HepG2 (cell line): ENCODE results near the gene RABGAP1L. TPM values are rescaled to one million over a fixed set of nuclear protein-coding genes. Genes with fewer than 3 reads are reported as not detected.

Experiments
- ATAC-seq: fragments of 200-7000 bp; cut with Tn5 transposase; 3 replicates; pipeline ENCODE4 v1.9.1; 2020; ENCODE audit warnings: mild to moderate bottlenecking, moderate library complexity
- BruUV-seq: library from RNA; stranded (reverse); fragments of 400-500 nt; replicated peaks from 2 replicates; lab custom pipeline; 2021; lab: Mats Ljungman, UMichigan
- CTCF ChIA-PET: fragments of 300-600 bp; formaldehyde crosslinking; extraction: SDS; loops from one replicate; lab custom pipeline; 2021; ENCODE audit warnings: low total read pairs, inconsistent platforms, low intra/inter-chr PET ratio; lab: Yijun Ruan, JAX
- POLR2A ChIA-PET: fragments of 350-600 bp; sonication (Branson Sonifier 250); formaldehyde crosslinking; loops from one replicate; lab custom pipeline; 2020; ENCODE audit warnings: antibody characterized with exemption, inconsistent platforms; lab: Yijun Ruan, JAX
- DNase-seq: peaks from one replicate; pipeline ENCODE4 v3.0.0-alpha.2; 2015; ENCODE audit warnings: low spot score
- FAIRE-seq: peaks from 3 replicates; lab custom pipeline; 2011; peaks lifted over from hg19 to GRCh38; lab: Jason Lieb, UNC
- H2AFZ ChIP-seq: one replicate; pipeline ENCODE4 v1.6.1; 2011; ENCODE audit warnings: low read length, inconsistent platforms
- H3K27ac ChIP-seq: fragments of 300-600 bp; 3 replicates; pipeline ENCODE4 v1.8.0; 2011; ENCODE audit warnings: mixed run types, mild to moderate bottlenecking, mixed read lengths, low read length, inconsistent platforms; ENCODE audit not compliant: insufficient read depth; ENCODE audit errors: extremely low read length
- H3K27me3 ChIP-seq, 2 experiments: fragments of 200-600 bp in 1 of 2; 2 replicates in 1 of 2; 3 replicates in 1 of 2; pipeline versions ENCODE4 v1.6.0 to v1.8.0; 2011; ENCODE audit warnings: low read length in 2 of 2, mild to moderate bottlenecking in 2 of 2, moderate library complexity in 2 of 2, inconsistent platforms in 1 of 2; ENCODE audit not compliant: insufficient read depth in 2 of 2, control insufficient read depth in 1 of 2
- H3K36me3 ChIP-seq, 2 experiments: fragments of 200-600 bp in 1 of 2; replicated peaks in 1 of 2; 2 replicates in 1 of 2; 3 replicates in 1 of 2; pipeline versions ENCODE4 v1.5.1 to v1.8.0; 2011; ENCODE audit warnings: low read length in 2 of 2, inconsistent platforms in 1 of 2; ENCODE audit not compliant: insufficient read depth in 2 of 2, control insufficient read depth in 1 of 2
- H3K4me1 ChIP-seq: 2 replicates; pipeline ENCODE4 v1.5.1; 2012; ENCODE audit warnings: low read length, inconsistent platforms; ENCODE audit not compliant: insufficient read depth
- H3K4me2 ChIP-seq: 2 replicates; pipeline ENCODE4 v1.6.0; 2011; ENCODE audit warnings: low read depth, low read length, inconsistent platforms
- H3K4me3 ChIP-seq, 3 experiments: fragments of 200-600 bp in 1 of 3; sonication (generic), shearing (Covaris generic) in 1 of 3; replicated peaks in 1 of 3; 2 replicates each; pipeline ENCODE4 v1.5.1; 2011 to 2016; ENCODE audit warnings: low read length in 3 of 3, inconsistent platforms in 2 of 3, low read depth in 2 of 3, mild to moderate bottlenecking in 2 of 3, control low read depth in 1 of 3, mixed read lengths in 1 of 3; ENCODE audit not compliant: insufficient read depth in 1 of 3
- H3K79me2 ChIP-seq: one replicate; pipeline ENCODE4 v1.6.1; 2011; ENCODE audit warnings: low read length, inconsistent platforms; ENCODE audit not compliant: insufficient read depth
- H3K9ac ChIP-seq: 2 replicates; pipeline ENCODE4 v1.6.0; 2011; ENCODE audit warnings: mild to moderate bottlenecking, low read depth, low read length, inconsistent platforms; ENCODE audit not compliant: insufficient read depth
- H3K9me3 ChIP-seq: 2 replicates; pipeline ENCODE4 v1.5.1; 2012; ENCODE audit warnings: mild to moderate bottlenecking, low read length
- H4K20me1 ChIP-seq: 2 replicates; pipeline ENCODE4 v1.6.0; 2011; ENCODE audit warnings: inconsistent platforms, mild to moderate bottlenecking, low read length, moderate library complexity; ENCODE audit not compliant: insufficient read depth
- EP300 ChIP-seq, 3 experiments: sonication (generic) in 1 of 3; formaldehyde crosslinking in 1 of 3; IDR thresholded peaks; 2 replicates each; pipeline versions ENCODE4 v1.5.1 to v1.6.1; 2011 to 2020; ENCODE audit warnings: low read depth in 2 of 3, low read length in 2 of 3, borderline replicate concordance in 1 of 3, improper control_type of control experiment in 1 of 3, mild to moderate bottlenecking in 1 of 3, missing genetic modification reagents in 1 of 3, moderate library complexity in 1 of 3
- FOXA3 ChIP-seq: IDR thresholded peaks from 2 replicates; pipeline ENCODE4 v1.6.1; 2016; ENCODE audit warnings: missing genetic modification reagents, missing compliant biosample characterization
- FOXP1 ChIP-seq, 2 experiments: fragments of 450-650 bp in 1 of 2; IDR thresholded peaks; 2 replicates each; pipeline ENCODE4 v1.6.1; 2017 to 2018; ENCODE audit warnings: antibody characterized with exemption in 1 of 2
- JDP2 ChIP-seq: sonication (generic); formaldehyde crosslinking; IDR thresholded peaks from 2 replicates; pipeline ENCODE4 v1.8.1; 2022; ENCODE audit warnings: missing genetic modification reagents, borderline replicate concordance
- KLF16 ChIP-seq, 2 experiments: sonication (generic) in 1 of 2; formaldehyde crosslinking in 1 of 2; IDR thresholded peaks; 2 replicates each; pipeline versions ENCODE4 v1.6.1 to v1.8.0; 2016 to 2023; ENCODE audit warnings: missing genetic modification reagents in 2 of 2, missing compliant biosample characterization in 1 of 2
- SOX5 ChIP-seq: IDR thresholded peaks from 2 replicates; pipeline ENCODE4 v1.6.1; 2016; ENCODE audit warnings: borderline replicate concordance
- TFE3 ChIP-seq: IDR thresholded peaks from 2 replicates; pipeline ENCODE4 v1.6.1; 2016
- ZGPAT ChIP-seq: IDR thresholded peaks from 2 replicates; pipeline ENCODE4 v1.6.1; 2016; ENCODE audit warnings: mild to moderate bottlenecking
- ZNF12 ChIP-seq: sonication (generic); formaldehyde crosslinking; IDR thresholded peaks from 2 replicates; pipeline ENCODE4 v1.5.0; 2020; ENCODE audit warnings: missing genetic modification reagents
- ZNF382 ChIP-seq: sonication (generic); formaldehyde crosslinking; IDR thresholded peaks from 2 replicates; pipeline ENCODE4 v1.5.0; 2020; ENCODE audit warnings: missing genetic modification reagents, mild to moderate bottlenecking, borderline replicate concordance
- ZNF549 ChIP-seq: sonication (generic); formaldehyde crosslinking; IDR thresholded peaks from 2 replicates; pipeline ENCODE4 v1.5.0; 2020; ENCODE audit warnings: missing genetic modification reagents
- WGBS: methylation state at CpG from one replicate; pipeline ENCODE4 v1.1.6; 2017; ENCODE audit warnings: low lambda C conversion rate; 5-methylcytosine and 5-hydroxymethylcytosine counted together
- in situ Hi-C: cut with HindIII; loops from 2 replicates; pipeline ENCODE4 v1.10.0; 2017; ENCODE audit warnings: low pct_unique_long_range_greater_than_20kb; ENCODE audit not compliant: extremely low pct_ligation_motif_present
- intact Hi-C: fragments of 100-400 bp; cut with micrococcal nuclease; formaldehyde crosslinking; loops from one replicate; pipeline ENCODE4 v1.10.0; 2022; ENCODE audit not compliant: unreplicated experiment
- polyA plus RNA-seq, 8 experiments: library from polyadenylated mRNA; depleted of rRNA in 3 of 8; stranded (reverse) in 7 of 8; unstranded in 1 of 8; fragments of >200 nt; fragmentation: Illumina TruSeq in 4 of 8; extraction: Trizol in 4 of 8; gene quantifications; 2 replicates each; pipeline versions ENCODE4 v1.2.1 to v1.2.3, GENCODE V29; 2011 to 2016; ENCODE audit warnings: low read depth in 4 of 8, missing spikeins in 1 of 8, mixed read lengths in 1 of 8; ENCODE audit not compliant: insufficient read depth in 1 of 8
- total RNA-seq, 5 experiments: library from RNA; depleted of rRNA; stranded (reverse); fragments of >200 nt; fragmentation: Illumina TruSeq; extraction: Trizol; gene quantifications; 2 replicates each; pipeline ENCODE4 v1.2.3, GENCODE V29; 2016; ENCODE audit warnings: low read depth in 1 of 5

Gene RABGAP1L
- total and polyA plus RNA-seq, 2 of the 13 experiments (the other 11 are each of a cell fraction or from before 2014, with no cell fraction given), result 7.9 to 22.6 TPM

GRCh38 chr1:174721246-174721645 is 561.9 kb downstream of the RABGAP1L start:
- ChIA-PET CTCF (no interaction called here), POLR2A (no interaction called here)
- Histone ChIP-seq H3K27me3 (no peaks in the 10 kb centered on the region), H3K4me2 (no peak overlapping the region), H3K4me1 (peaks cover 41% of the 10 kb centered on the region), H4K20me1 (no peaks in the 10 kb centered on the region), H2AFZ (no peak overlapping the region), H3K9me3 (no peaks in the 10 kb centered on the region), H3K9ac (no peak overlapping the region), H3K79me2 (no peaks in the 10 kb centered on the region), H3K36me3 (no peaks in the 10 kb centered on the region), H3K4me3 (no peak overlapping the region), H3K27ac (peak overlapping the region; percentile 2)
- WGBS, result 51% methylated on average over 2 of the region's 2 CpGs
- ATAC-seq (no peak), DNase-seq (no peak), FAIRE-seq (no peak)
- intact Hi-C loops, result no loop called here
- TF ChIP-seq ZNF549 (CRISPR knock-in tag) (no peak), ZGPAT (CRISPR knock-in tag) (peak; percentile 28; the same call in 1 of the 2 replicates), ZNF382 (CRISPR knock-in tag) (no peak), JDP2 (CRISPR knock-in tag) (no peak), FOXP1 (IDR thresholded peaks at IDR 0.05) (no peak), FOXP1 (CRISPR knock-in tag; IDR thresholded peaks at IDR 0.05) (0 out of 2 replicates have a peak, but pooled peaks have one; percentile 34), KLF16 (CRISPR knock-in tag; IDR thresholded peaks at IDR 0.05) (0 out of 4 replicates have a peak, but pooled peaks of 1 of the 2 experiments have one; percentile 19), TFE3 (CRISPR knock-in tag) (peak; percentile 73; the same call in 1 of the 2 replicates), FOXA3 (peak; percentile 53), ZNF12 (no peak), EP300 (IDR thresholded peaks at IDR 0.05; ENCODE audit: low read depth in 2 of 2, low read length in 2 of 2) (peak in 1 of 2 experiments; percentile 13; a peak in 1 of 4 replicates), EP300 (CRISPR knock-in tag; IDR thresholded peaks at IDR 0.05; ENCODE audit: borderline replicate concordance) (no peak), SOX5 (peak; percentile 38; the same call in 1 of the 2 replicates)
- in situ Hi-C loops, result no loop called here
- no TSS peak for BruUV-seq
